Kidney epithelial cell (primary cell): Measurements from ENCODE around the gene CCNYL1. TPM values are rescaled to one million over a fixed set of nuclear protein-coding genes. Genes with fewer than 3 reads are reported as not detected.
A peak's percentile ranks its signal among the peaks of the same experiment; 100 is the strongest.

ENCODE experiments used
- DNase-seq: peaks from one replicate; pipeline ENCODE4 v3.0.0-alpha.2; 2010; ENCODE audit warnings: low read depth
- H3K27me3 ChIP-seq: 2 replicates; pipeline ENCODE4 v1.6.0; 2011; ENCODE audit warnings: low read length; ENCODE audit not compliant: control insufficient read depth, insufficient read depth
- H3K36me3 ChIP-seq: 2 replicates; pipeline ENCODE4 v1.5.1; 2011; ENCODE audit warnings: low read length; ENCODE audit not compliant: control insufficient read depth, insufficient read depth
- H3K4me3 ChIP-seq: 2 replicates; pipeline ENCODE4 v1.5.1; 2011; ENCODE audit warnings: low read depth, mild to moderate bottlenecking, control low read depth, low read length
- total RNA-seq: library from RNA; depleted of rRNA; stranded (reverse); fragments of >200 nt; gene quantifications from 2 replicates; pipeline ENCODE4 v1.2.3, GENCODE V29; 2015
- TF ChIP-seq, protein P1 (sequence below): IDR thresholded peaks from 2 replicates; pipeline ENCODE4 v1.5.1; 2011; ENCODE audit warnings: mild to moderate bottlenecking, moderate library complexity, low read length, control low read depth, inconsistent platforms; ENCODE audit not compliant: insufficient read depth, poor library complexity, severe bottlenecking

CCNYL1 gene
- total RNA-seq: 16.6 and 16.8 TPM in 2 replicates

- no peaks in the 10 kb centered on the region for H3K36me3 ChIP-seq
- TF ChIP-seq, protein P1, sequence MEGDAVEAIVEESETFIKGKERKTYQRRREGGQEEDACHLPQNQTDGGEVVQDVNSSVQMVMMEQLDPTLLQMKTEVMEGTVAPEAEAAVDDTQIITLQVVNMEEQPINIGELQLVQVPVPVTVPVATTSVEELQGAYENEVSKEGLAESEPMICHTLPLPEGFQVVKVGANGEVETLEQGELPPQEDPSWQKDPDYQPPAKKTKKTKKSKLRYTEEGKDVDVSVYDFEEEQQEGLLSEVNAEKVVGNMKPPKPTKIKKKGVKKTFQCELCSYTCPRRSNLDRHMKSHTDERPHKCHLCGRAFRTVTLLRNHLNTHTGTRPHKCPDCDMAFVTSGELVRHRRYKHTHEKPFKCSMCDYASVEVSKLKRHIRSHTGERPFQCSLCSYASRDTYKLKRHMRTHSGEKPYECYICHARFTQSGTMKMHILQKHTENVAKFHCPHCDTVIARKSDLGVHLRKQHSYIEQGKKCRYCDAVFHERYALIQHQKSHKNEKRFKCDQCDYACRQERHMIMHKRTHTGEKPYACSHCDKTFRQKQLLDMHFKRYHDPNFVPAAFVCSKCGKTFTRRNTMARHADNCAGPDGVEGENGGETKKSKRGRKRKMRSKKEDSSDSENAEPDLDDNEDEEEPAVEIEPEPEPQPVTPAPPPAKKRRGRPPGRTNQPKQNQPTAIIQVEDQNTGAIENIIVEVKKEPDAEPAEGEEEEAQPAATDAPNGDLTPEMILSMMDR: no peak
- peak; percentile 96 for DNase-seq
- no peaks in the 10 kb centered on the region for H3K27me3 ChIP-seq
- peak within 1 kb of the TSS; percentile 80 for H3K4me3 ChIP-seq
These were observed at the start of gene CCNYL1 for GRCh38 chr2:207710814-207711740. Gene CCNYL1 (plus strand): TSS chr2:207711640. CDS start chr2:207711897, 257 bp downstream.

DNA sequence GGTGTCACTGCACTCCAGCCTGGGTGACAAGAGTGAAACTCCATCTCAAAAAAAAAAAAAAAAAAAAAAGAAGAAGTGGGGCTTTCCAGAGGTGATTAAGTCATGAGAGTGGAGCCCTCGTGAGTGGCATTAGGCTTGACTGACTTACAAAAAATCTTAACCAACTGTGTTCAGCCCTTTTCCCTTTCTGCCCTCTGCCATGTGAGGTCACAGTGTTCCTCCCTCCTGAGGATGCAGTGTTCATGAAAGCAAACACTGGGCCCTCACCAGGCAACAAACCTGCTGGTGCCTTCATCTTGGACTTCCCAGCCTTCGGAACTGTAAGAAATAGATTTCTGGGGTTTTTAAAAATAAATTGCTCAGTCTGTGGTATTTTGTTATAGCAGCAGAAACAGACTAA lies 49.2 kb upstream of the CCNYL1 start:
- Histone ChIP-seq H3K4me3 (no peak overlapping the region), H3K36me3 (no peaks in the 10 kb centered on the region), H3K27me3 (no peaks in the 10 kb centered on the region)
- TF ChIP-seq, protein P1: no peak
- DNase-seq: no peak

DNA sequence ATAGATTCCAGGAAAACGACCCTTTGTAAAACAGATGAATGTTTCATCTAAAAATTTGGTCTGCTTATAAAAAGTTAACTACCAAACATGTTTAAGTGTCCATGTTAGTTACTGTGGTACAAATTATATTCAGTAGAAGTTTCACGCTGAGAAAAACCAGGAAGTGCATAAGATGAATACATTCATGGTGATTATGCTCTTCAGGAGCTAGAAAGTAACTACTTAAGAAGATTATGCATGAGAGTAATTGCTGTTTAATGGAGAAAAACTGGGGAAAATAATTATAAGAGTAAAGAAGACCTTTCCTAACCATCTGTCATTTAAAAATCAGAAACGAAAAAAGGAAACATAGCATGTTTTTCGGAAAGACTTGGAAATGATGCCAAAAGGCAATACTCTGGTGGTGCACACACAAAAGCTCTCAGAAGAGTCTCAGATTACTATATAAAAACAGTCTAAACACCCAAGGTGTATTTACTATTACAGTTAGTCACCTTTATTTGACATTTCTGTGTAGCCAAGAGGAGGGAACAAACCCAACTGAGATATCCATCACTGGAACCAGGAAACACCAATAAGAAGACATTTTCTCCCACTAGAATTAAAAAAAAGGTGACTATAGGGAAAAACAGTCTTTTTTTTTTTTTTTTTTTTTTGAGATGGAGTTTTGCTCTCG lies 47.4 kb upstream of the CCNYL1 start:
- no peak for DNase-seq
- H3K4me3 ChIP-seq: no peak overlapping the region
- TF ChIP-seq, protein P1: no peak
- no peaks in the 10 kb centered on the region for H3K36me3 ChIP-seq
- H3K27me3 ChIP-seq: no peaks in the 10 kb centered on the region

DNA sequence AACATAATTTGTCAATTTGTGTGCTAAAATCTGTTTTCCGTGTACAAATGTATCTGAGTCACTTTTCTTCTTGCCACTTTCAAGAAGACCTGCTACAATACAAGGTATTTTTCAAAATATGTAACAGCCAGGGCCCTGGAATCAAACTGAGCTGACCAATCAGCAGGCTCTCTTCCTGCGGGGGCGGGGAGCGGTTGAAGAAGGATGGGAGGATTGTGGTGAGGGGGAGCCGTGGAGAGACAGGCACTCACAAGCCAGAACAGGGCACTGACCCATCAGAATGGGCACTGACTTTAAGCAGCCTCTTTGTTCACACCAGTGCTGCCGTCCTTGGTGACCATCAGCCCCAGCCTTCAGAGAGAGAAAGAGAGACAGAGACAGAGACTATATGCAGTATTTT lies 40.6 kb upstream of the CCNYL1 start:
- no peaks in the 10 kb centered on the region for H3K36me3 ChIP-seq
- no peak for DNase-seq
- no peaks in the 10 kb centered on the region for H3K27me3 ChIP-seq
- H3K4me3 ChIP-seq: no peak overlapping the region
- TF ChIP-seq, protein P1: no peak

- Histone ChIP-seq H3K4me3 (no peak overlapping the region), H3K27me3 (no peaks in the 10 kb centered on the region), H3K36me3 (no peaks in the 10 kb centered on the region)
- no peak for DNase-seq
- TF ChIP-seq, protein P1: no peak
These were observed 38.0 kb upstream of the CCNYL1 start for GRCh38 chr2:207673431-207673830.
